HepG2 (cell line): ENCODE data around the gene DNLZ. TPM values are rescaled to one million over a fixed set of nuclear protein-coding genes. Genes with fewer than 3 reads are reported as not detected.

Experiments used
- ATF7-NPFF ChIP-seq: sonication (generic); formaldehyde crosslinking; IDR thresholded peaks from 2 replicates; pipeline ENCODE4 v1.8.1; 2023; ENCODE audit warnings: mild to moderate bottlenecking, low read depth, missing genetic modification reagents, moderate library complexity
- NCOA1 ChIP-seq: sonication (generic); formaldehyde crosslinking; IDR thresholded peaks from 2 replicates; pipeline ENCODE4 v1.9.0; 2021; ENCODE audit warnings: missing genetic modification reagents
- NFKBIZ ChIP-seq: IDR thresholded peaks from 2 replicates; pipeline ENCODE4 v1.6.1; 2018; ENCODE audit warnings: missing genetic modification reagents, missing compliant biosample characterization
- NR3C1 ChIP-seq: sonication (generic); formaldehyde crosslinking; IDR thresholded peaks from 2 replicates; pipeline ENCODE4 v1.4.0; 2020; ENCODE audit warnings: missing genetic modification reagents
- RFXAP ChIP-seq: sonication (generic); formaldehyde crosslinking; IDR thresholded peaks from 2 replicates; pipeline ENCODE4 v1.4.0; 2020; ENCODE audit warnings: missing genetic modification reagents, borderline replicate concordance
- SCMH1 ChIP-seq: sonication (generic); formaldehyde crosslinking; IDR thresholded peaks from 2 replicates; pipeline ENCODE4 v1.9.0; 2021; ENCODE audit warnings: missing genetic modification reagents, mild to moderate bottlenecking, borderline replicate concordance
- SIN3A ChIP-seq: IDR thresholded peaks from 2 replicates; pipeline ENCODE4 v1.6.1; 2011; ENCODE audit warnings: low read depth, mild to moderate bottlenecking, control low read depth, low read length, borderline replicate concordance
- ZIK1 ChIP-seq: sonication (generic); formaldehyde crosslinking; IDR thresholded peaks from 2 replicates; pipeline ENCODE4 v1.5.0; 2020; ENCODE audit warnings: mild to moderate bottlenecking, low read depth, missing genetic modification reagents, borderline replicate concordance
- ZNF232 ChIP-seq: sonication (generic); formaldehyde crosslinking; IDR thresholded peaks from 2 replicates; pipeline ENCODE4 v1.4.0; 2020; ENCODE audit warnings: missing genetic modification reagents, borderline replicate concordance
- polyA plus RNA-seq, 8 experiments: library from polyadenylated mRNA; depleted of rRNA in 3 of 8; stranded (reverse) in 7 of 8; unstranded in 1 of 8; fragments of >200 nt; fragmentation: Illumina TruSeq in 4 of 8; extraction: Trizol in 4 of 8; gene quantifications; 2 replicates each; pipeline versions ENCODE4 v1.2.1 to v1.2.3, GENCODE V29; 2011 to 2016; ENCODE audit warnings: low read depth in 4 of 8, missing spikeins in 1 of 8, mixed read lengths in 1 of 8; ENCODE audit not compliant: insufficient read depth in 1 of 8
- total RNA-seq, 5 experiments: library from RNA; depleted of rRNA; stranded (reverse); fragments of >200 nt; fragmentation: Illumina TruSeq; extraction: Trizol; gene quantifications; 2 replicates each; pipeline ENCODE4 v1.2.3, GENCODE V29; 2016; ENCODE audit warnings: low read depth in 1 of 5
- TF ChIP-seq, protein P1 (sequence below): sonication (generic); formaldehyde crosslinking; IDR thresholded peaks from 2 replicates; pipeline ENCODE4 v1.4.0; 2020; ENCODE audit warnings: missing genetic modification reagents, mild to moderate bottlenecking, borderline replicate concordance

Gene DNLZ
- total and polyA plus RNA-seq, 2 of the 13 experiments (the other 11 are each of a cell fraction or from before 2014, with no cell fraction given) = 3.4 to 8.0 TPM

DNA sequence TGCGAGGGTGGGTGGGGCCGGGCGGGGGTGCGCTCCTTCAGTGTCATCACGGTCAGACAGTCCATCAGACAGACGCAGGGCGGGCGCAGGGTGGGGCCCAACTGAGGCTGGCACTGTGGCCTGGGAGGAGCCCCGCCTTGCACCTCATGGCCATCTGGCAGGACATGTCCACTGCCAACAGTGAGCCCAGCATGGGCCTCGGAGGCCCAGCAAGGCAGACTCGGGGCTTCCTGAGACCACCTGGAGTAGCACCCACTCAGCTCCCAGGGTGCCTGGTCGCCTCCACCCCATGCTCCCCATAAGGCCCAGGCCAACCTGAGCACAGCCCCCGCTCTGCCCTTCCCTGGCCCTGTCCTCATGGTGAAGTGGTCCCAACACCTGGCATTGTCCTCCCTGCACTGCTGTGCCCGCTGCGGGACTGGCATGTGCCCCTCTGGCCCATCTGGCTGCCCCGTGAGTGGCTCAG is 44.7 kb downstream of the DNLZ start (continued):
- no peak for TF ChIP-seq NR3C1 (CRISPR knock-in tag)
- TF ChIP-seq NCOA1 (CRISPR knock-in tag) = no peak
- no peak for TF ChIP-seq ZNF232 (CRISPR knock-in tag)
- TF ChIP-seq, protein P1, sequence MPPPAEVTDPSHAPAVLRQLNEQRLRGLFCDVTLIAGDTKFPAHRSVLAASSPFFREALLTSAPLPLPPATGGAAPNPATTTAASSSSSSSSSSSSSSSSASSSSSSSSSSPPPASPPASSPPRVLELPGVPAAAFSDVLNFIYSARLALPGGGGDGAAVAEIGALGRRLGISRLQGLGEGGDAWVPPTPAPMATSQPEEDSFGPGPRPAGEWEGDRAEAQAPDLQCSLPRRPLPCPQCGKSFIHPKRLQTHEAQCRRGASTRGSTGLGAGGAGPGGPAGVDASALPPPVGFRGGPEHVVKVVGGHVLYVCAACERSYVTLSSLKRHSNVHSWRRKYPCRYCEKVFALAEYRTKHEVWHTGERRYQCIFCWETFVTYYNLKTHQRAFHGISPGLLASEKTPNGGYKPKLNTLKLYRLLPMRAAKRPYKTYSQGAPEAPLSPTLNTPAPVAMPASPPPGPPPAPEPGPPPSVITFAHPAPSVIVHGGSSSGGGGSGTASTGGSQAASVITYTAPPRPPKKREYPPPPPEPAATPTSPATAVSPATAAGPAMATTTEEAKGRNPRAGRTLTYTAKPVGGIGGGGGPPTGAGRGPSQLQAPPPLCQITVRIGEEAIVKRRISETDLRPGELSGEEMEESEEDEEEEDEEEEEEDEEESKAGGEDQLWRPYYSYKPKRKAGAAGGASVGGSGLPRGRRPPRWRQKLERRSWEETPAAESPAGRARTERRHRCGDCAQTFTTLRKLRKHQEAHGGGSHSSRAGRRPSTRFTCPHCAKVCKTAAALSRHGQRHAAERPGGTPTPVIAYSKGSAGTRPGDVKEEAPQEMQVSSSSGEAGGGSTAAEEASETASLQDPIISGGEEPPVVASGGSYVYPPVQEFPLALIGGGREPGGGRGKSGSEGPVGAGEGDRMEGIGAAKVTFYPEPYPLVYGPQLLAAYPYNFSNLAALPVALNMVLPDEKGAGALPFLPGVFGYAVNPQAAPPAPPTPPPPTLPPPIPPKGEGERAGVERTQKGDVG (CRISPR knock-in tag) = no peak
- no peak for TF ChIP-seq ATF7-NPFF (CRISPR knock-in tag)
- TF ChIP-seq SCMH1 (CRISPR knock-in tag) = no peak
- TF ChIP-seq NFKBIZ (CRISPR knock-in tag) = no peak
- TF ChIP-seq RFXAP (CRISPR knock-in tag) = no peak
- TF ChIP-seq ZIK1 (CRISPR knock-in tag) = no peak
- TF ChIP-seq SIN3A = no peak
